GM10266 (cell line): ENCODE data around the gene GALNT10.

Source experiments
- DNase-seq: peaks from one replicate; pipeline ENCODE4 v3.0.0; 2012; ENCODE audit errors: extremely low spot score
- TF ChIP-seq, protein P1 (sequence below): IDR thresholded peaks from 2 replicates; pipeline ENCODE4 v1.5.1; 2012; ENCODE audit warnings: mild to moderate bottlenecking, low read depth; ENCODE audit not compliant: control insufficient read depth, insufficient read depth; ENCODE audit errors: missing control alignments

Gene GALNT10

GRCh38 chr5:154193283-154193682 is 2.8 kb downstream of the GALNT10 start:
- no peak for DNase-seq
- TF ChIP-seq, protein P1, sequence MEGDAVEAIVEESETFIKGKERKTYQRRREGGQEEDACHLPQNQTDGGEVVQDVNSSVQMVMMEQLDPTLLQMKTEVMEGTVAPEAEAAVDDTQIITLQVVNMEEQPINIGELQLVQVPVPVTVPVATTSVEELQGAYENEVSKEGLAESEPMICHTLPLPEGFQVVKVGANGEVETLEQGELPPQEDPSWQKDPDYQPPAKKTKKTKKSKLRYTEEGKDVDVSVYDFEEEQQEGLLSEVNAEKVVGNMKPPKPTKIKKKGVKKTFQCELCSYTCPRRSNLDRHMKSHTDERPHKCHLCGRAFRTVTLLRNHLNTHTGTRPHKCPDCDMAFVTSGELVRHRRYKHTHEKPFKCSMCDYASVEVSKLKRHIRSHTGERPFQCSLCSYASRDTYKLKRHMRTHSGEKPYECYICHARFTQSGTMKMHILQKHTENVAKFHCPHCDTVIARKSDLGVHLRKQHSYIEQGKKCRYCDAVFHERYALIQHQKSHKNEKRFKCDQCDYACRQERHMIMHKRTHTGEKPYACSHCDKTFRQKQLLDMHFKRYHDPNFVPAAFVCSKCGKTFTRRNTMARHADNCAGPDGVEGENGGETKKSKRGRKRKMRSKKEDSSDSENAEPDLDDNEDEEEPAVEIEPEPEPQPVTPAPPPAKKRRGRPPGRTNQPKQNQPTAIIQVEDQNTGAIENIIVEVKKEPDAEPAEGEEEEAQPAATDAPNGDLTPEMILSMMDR = no peak

DNA sequence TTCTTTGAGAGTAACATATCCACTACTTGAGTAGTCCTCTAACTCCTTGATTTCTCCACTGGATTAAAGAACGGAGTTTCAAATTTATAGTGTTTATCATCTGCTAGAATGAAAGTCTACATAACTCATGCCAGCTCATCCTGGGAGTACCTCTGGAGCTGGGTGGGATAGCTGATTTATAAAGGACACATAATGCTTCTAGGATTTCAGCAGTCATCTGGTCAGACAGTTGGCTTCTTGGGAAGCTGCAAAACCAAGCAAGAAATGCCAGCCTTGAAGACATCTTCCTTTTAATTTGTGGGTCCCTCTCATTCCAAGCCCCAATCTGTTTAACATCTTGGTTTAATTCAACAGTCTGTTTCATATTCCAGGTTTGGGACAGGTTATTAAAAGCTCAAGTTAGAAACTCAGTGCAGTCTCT is 3.2 kb downstream of the GALNT10 start:
- no peak for DNase-seq
- TF ChIP-seq, protein P1 = no peak

- TF ChIP-seq, protein P1 = no peak
- DNase-seq = no peak
Observed at GRCh38 chr5:154194345-154195329, 4.1 kb downstream of the GALNT10 start.

DNA sequence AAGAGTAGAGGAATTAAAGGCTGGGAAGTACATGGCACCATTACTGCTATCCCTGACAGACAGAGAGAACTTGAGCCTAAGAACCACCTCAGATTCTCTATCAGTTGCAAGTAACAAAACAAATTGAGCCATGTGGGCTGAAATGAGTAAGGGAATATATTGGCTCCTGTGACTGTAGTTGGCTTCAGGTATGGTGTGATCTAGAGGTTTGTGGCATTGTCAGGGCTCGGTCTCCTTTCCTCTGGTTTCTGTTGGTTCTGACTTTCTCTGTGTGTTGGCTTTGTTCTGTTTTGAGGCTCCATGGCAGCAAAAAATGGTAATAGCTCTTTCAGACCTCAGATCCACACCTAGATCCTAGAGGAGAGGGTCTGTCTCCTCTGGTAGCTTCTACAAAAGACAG is 5.7 kb downstream of the GALNT10 start:
- no peak for DNase-seq
- TF ChIP-seq, protein P1 = no peak

DNA sequence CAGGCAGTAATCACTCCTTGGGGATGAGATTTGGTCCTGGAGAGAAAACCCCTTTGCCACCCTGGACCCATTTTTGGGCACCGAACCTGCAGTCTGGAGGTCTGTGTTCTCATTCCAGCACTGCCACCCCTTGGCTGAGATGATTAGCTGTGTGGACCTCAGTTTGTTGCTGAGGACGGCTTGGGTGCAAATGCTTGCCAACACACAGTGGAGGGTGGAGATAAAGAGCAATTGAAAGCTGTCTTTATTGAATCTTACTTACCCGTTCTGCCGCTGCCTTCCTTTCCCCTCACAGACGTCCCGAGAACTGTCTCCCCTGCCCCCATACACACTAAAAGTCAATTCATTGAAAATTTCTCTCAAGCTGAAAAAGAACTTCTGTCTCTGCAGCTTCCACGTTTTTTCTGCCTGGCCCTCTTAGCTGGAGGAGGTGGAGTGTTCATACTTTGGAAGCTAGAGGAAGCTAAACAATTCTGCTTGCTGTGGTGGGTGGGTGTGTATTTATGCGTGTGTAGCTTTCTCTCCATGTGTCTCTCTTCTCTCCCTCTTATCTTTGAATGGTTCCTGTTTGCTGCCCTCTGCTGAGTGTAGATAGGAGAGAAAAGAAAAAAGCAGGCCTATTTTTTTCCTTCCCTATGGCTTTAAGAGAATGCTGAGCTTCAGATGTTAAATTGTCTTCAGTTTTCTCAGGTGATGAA is 6.6 kb downstream of the GALNT10 start:
- DNase-seq = no peak
- TF ChIP-seq, protein P1 = no peak

- no peak for DNase-seq
Observed at GRCh38 chr5:154197801-154198491, 7.4 kb downstream of the GALNT10 start.

More at GRCh38 chr5:154197801-154198491, 7.4 kb downstream of the GALNT10 start:
- TF ChIP-seq, protein P1 = no peak
